ENCODE results near the gene BTBD6.
"Not testable (repeated sequence)": the region's sequence is repeated elsewhere in the genome, so short reads cannot be mapped to it uniquely, and the experiment has no call there.

BTBD6 gene

DNA sequence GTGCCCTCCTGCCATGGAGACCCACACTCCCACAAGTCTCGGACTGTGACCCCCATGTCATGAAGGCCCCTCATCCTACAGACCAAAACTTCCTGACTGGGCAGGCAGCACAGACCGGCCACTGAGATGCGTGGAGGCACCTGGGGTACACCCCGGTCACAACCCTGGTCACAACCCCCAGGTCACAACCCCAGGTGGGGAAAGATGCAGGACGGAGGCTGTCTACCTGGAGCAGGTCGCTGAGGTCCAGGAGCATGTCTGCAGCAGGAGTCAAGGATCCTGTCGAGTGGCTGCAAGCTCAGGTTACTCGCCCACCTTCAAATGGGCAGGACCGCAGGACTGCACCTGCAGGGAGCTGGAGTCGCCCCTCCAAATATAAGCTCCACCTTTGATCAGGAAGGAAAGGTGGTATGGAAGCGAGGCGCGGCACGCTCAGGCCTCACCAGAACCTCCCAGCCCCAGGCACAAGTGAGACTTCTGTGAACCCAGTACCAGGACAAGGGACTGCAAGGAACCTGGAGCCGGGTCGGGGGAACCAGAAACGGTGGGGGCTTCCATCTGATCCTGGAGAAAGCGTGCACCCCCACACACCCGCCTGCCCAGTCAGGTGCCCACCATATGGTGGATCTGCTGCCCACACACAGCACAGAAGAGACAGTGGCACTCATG, 8.1 kb downstream of the BTBD6 start:
- Mint-ChIP-seq H3K27ac (no peak overlapping the region), H3K9me3 (no peaks in the 10 kb centered on the region), H3K36me3 (ENCODE audit: low read depth) (peaks cover 88% of the 10 kb centered on the region), H3K4me1 (ENCODE audit: low read depth) (peaks cover 2% of the 10 kb centered on the region), H3K27me3 (no peaks in the 10 kb centered on the region), H3K4me3 (no peak overlapping the region)
- intact Hi-C loops (cut with micrococcal nuclease): no loop called here

DNA sequence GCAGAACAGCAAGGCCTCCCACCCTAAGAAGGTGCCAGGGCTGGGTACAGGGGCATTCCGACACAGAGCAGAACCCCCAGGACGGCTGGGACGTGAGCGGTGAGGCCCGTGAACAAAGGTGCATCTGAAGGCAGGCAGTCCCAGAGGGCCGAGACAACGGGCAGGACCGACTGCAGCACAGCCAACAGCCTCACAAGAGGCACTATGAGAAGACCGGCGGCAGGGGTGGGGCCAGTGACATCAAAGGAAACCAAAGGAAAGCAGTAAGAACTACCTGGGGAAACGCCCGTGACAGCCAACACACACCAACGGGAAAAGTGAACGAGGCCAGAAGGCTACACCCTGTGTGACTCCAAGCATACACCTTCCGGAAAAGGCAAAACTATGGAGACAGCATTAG, 9.1 kb downstream of the BTBD6 start:
- intact Hi-C loops (cut with micrococcal nuclease): no loop called here
- Mint-ChIP-seq H3K27me3 (no peaks in the 10 kb centered on the region), H3K36me3 (ENCODE audit: low read depth) (peaks cover 88% of the 10 kb centered on the region), H3K9me3 (no peaks in the 10 kb centered on the region), H3K4me3 (no peak overlapping the region), H3K4me1 (ENCODE audit: low read depth) (no peaks in the 10 kb centered on the region), H3K27ac (no peak overlapping the region)

DNA sequence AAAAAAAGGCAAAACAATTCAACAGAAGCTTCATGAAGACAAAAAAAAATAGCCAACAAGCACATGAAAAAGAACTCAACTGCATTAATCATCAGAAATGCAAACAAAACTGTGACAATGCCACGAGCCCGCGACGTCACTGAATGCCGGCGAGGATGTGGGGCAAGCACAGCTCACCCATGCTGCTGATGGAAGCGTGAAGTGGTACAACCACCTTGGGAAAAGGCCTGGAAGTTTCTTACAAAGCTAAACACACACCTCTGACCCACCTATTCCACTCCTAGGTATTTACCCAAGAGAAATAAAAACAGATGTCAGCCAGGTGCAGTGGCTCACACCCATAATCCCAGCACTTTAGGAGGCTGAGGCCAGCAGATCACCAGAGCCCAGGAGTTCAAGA, 10.5 kb downstream of the BTBD6 start:
- Mint-ChIP-seq H3K27ac (no peak overlapping the region), H3K36me3 (ENCODE audit: low read depth) (peaks cover 88% of the 10 kb centered on the region), H3K27me3 (no peaks in the 10 kb centered on the region), H3K4me3 (no peak overlapping the region), H3K4me1 (ENCODE audit: low read depth) (no peaks in the 10 kb centered on the region), H3K9me3 (no peaks in the 10 kb centered on the region)
- intact Hi-C loops (cut with micrococcal nuclease): no loop called here

DNA sequence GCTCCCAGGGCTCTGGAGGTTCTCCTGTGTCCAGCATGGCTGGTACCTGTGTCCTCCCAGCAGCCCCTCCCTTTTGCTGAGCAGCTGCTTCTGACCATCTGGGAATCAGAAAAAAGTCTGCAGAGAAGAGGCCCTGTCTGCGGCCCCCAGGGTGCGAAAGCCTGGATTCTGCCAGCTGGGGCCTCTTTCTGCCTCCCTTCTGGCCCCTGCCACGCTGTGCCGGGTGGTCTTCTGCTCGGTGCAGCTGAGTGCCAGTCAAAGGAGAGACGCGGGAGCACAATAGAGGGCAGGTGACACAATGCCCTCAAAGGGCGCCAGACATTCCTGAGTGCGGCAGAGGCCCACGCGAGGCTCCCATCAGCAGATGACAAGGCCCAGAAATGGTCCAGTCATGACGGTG, 12.6 kb downstream of the BTBD6 start:
- Mint-ChIP-seq H3K4me3 (no peak overlapping the region), H3K9me3 (no peaks in the 10 kb centered on the region), H3K36me3 (ENCODE audit: low read depth) (peaks cover 93% of the 10 kb centered on the region), H3K27ac (no peak overlapping the region), H3K27me3 (no peaks in the 10 kb centered on the region), H3K4me1 (ENCODE audit: low read depth) (no peaks in the 10 kb centered on the region)
- intact Hi-C loops (cut with micrococcal nuclease): no loop called here

DNA sequence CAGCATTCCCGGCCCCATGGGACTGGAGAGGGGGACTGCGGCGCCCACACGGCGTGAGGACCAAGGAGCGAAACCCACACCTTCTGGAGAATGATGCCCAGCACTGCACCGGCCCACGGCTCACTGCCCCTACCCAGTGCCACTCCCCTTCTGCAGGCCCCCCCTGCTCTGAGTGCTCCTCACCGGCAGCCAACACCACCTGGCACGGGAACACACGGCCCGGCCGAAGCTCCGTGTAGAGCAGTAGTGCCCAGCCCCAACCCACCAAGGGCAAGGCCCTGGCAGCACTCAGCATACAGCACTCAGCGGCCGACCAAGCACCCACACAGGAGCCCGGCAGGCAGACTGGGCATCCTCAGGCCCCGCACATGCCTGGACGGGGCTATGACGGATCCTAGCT, 13.4 kb downstream of the BTBD6 start:
- Mint-ChIP-seq H3K4me1 (ENCODE audit: low read depth) (no peaks in the 10 kb centered on the region), H3K27me3 (no peaks in the 10 kb centered on the region), H3K9me3 (no peaks in the 10 kb centered on the region), H3K4me3 (no peak overlapping the region), H3K27ac (no peak overlapping the region), H3K36me3 (ENCODE audit: low read depth) (peaks cover 93% of the 10 kb centered on the region)
- intact Hi-C loops (cut with micrococcal nuclease): no loop called here

DNA sequence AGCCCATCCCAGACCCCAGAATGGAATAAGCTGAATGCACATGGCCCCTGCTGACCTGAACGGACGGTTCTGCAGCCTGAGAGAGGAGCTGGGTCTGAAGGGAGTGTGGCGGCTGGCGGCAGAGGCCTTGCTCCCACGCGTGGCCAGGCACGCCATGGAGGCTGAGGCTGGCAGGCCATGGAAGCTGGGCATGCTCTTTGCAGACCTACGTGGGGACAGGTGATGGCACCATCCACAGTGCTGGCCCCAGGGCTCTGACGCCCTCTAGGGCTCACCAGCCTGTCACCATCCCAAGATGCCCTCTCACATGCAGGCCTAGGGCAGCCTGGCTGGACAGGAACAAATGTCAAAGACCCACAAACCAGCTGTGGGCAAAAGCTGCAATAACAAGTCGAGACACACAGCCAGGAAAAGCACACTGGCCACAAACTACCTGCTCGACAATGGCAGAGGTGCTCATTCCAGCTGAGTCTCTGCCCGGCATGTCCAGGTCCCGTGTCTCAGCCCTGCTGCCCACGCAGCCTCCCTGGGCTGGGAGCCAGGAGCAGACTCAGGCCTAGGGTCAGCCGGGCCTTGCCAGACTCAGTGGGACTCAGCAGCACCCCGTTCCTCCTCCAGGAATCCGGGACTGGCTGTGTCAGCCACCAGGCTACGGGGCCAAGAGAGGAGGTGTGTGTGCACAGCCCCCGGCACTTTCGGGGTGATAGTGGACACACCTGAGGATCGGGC, 19.7 kb downstream of the BTBD6 start:
- Mint-ChIP-seq H3K4me3 (no peak overlapping the region), H3K36me3 (ENCODE audit: low read depth) (peaks cover 90% of the 10 kb centered on the region), H3K27ac (no peak overlapping the region), H3K27me3 (no peaks in the 10 kb centered on the region), H3K4me1 (ENCODE audit: low read depth) (no peaks in the 10 kb centered on the region), H3K9me3 (no peaks in the 10 kb centered on the region)
- intact Hi-C loops (cut with micrococcal nuclease): no loop called here

DNA sequence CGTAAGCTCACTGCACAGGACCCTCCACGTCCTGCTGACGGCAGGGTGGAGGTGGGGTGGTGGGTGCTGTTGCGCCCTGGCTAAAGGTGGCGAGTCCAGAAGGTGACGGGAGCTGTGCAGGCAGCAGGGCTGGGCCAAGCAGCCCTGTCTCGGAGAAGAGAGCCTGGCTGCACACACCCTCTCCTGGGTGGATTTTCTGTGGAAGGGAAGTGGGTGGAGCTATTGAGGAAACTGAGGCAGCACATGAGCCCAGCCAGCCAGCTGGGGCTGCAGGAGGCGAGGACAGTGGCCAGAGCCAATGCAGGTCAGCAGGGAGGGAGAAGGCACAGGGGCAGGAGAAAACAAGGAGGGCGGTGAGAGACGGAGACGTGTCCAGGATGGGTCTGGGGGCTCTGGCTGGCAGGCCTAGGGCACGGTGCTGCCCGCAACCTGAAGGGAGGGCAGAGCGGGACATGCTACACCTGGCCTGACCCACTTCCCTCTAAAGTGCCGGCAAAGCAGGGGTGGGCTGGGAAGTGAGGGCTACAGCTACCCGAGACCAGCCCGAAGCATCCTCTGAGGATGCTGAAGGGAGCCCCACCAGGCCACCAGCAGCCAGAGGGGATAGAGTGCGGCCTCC, 20.5 kb downstream of the BTBD6 start:
- Mint-ChIP-seq H3K4me1 (ENCODE audit: low read depth) (no peaks in the 10 kb centered on the region), H3K27me3 (no peaks in the 10 kb centered on the region), H3K27ac (no peak overlapping the region), H3K9me3 (no peaks in the 10 kb centered on the region), H3K4me3 (no peak overlapping the region), H3K36me3 (ENCODE audit: low read depth) (peaks cover 81% of the 10 kb centered on the region)
- intact Hi-C loops (cut with micrococcal nuclease): no loop called here

DNA sequence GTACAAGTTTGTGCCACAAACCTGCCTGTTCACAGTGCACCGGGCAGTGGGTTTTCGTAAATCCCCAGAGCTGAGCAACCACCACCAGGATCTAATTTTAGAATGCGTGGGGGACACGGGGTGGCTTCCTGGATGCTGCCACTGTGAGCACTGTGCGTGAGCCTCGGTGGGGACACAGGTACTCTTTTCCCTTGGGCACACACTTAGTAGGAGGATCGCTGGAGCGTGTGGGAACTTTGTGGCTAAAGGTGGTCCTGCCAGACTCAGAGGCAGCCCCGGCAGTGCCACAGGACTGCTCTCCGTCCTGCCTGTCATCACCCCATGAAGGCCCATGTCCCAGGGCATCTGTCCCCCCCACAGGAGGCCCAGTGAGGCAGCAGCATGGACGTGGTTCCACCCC, 21.1 kb downstream of the BTBD6 start:
- Mint-ChIP-seq H3K27ac (no peak overlapping the region), H3K36me3 (ENCODE audit: low read depth) (peaks cover 76% of the 10 kb centered on the region), H3K4me3 (no peak overlapping the region), H3K4me1 (ENCODE audit: low read depth) (no peaks in the 10 kb centered on the region), H3K27me3 (no peaks in the 10 kb centered on the region), H3K9me3 (no peaks in the 10 kb centered on the region)
- intact Hi-C loops (cut with micrococcal nuclease): no loop called here

DNA sequence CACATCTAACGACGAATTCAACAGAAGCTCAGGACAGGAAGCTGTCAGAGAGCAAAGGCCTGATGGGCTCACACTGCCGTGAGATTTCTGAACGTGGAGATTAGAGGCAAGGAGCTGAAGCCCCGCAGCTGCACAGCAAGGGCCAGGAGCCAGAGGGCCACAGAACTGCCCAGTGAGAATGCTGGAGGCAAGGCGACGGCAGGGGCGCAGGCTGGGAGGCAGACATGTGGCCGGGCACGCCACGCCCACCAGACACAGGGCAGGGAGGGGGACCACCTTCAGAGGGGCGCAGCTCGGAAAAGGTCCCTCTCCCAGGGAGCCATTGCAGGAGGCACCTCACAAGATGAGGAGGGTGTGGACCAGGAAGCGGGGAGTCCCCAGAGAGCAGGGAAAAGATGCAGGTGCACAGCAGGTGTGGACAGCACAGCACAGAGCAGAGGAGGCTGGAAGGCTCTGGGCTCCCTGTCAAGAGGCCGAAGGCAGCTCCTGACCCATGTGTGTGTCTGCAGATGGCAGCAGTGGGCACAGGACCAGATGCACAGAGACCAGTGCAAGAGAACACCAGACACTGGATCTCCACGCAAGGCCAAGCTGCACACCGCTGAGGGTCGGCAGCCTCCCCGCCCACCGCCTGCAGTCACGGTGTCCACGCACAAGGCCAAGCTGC, 23.0 kb downstream of the BTBD6 start:
- H3K4me3 Mint-ChIP-seq: no peak overlapping the region
- intact Hi-C loops (cut with micrococcal nuclease): no loop called here

DNA sequence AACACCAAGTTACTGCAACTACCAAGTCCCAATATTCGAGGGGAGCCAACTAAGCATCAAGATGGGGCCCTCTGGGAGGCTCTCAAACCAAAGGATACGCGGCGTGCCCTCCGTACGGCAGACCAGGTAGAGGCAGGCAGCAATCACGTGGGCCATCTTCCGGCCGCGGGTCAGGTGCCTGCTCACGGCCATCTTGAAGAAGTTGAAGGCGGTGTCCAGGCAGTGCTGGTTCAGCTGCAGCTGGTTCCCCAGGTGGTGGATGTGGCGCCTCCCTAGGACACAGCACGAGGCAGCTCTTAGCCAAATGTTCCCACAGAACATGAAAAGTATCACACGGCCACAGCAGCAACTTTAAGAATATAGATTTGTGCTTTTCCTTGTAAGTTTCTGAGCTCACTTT, 24.3 kb downstream of the BTBD6 start:
- H3K9me3 Mint-ChIP-seq: no peaks in the 10 kb centered on the region
- H3K27me3 Mint-ChIP-seq: no peaks in the 10 kb centered on the region
- intact Hi-C loops (cut with micrococcal nuclease): no loop called here
- H3K4me3 Mint-ChIP-seq: no peak overlapping the region
- H3K4me1 Mint-ChIP-seq (ENCODE audit: low read depth): no peaks in the 10 kb centered on the region
- H3K27ac Mint-ChIP-seq: no peak overlapping the region
- peaks cover 46% of the 10 kb centered on the region for H3K36me3 Mint-ChIP-seq (ENCODE audit: low read depth)

More for the DNA sequence above, 23.0 kb downstream of the BTBD6 start:
- peaks cover 59% of the 10 kb centered on the region for H3K36me3 Mint-ChIP-seq (ENCODE audit: low read depth)
- no peak overlapping the region for H3K27ac Mint-ChIP-seq
- no peaks in the 10 kb centered on the region for H3K4me1 Mint-ChIP-seq (ENCODE audit: low read depth)
- H3K27me3 Mint-ChIP-seq: no peaks in the 10 kb centered on the region
- H3K9me3 Mint-ChIP-seq: no peaks in the 10 kb centered on the region

DNA sequence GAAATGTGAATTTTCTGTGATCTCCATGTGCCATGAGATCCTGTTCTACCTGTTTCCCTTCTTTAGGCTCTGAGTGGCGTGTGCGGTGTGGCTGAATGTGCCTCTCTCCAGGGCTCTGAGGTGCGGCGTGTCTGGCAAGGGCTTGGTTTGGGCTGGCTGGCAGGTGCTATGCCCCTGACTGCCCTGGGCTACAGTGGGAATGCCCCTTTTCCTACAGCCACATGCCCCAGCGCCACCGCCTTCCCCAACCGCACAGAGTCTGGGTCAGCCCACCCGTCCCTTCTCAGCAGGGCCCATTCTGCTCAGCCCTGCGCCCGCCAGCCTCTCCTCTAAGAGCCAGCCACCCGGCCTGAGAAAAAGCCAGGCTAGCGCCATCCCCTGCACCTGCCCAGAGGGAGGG, 24.7 kb downstream of the BTBD6 start:
- intact Hi-C loops (cut with micrococcal nuclease): no loop called here
- Mint-ChIP-seq H3K36me3 (ENCODE audit: low read depth) (peaks cover 42% of the 10 kb centered on the region), H3K9me3 (no peaks in the 10 kb centered on the region), H3K4me1 (ENCODE audit: low read depth) (no peaks in the 10 kb centered on the region), H3K27ac (no peak overlapping the region), H3K27me3 (no peaks in the 10 kb centered on the region), H3K4me3 (no peak overlapping the region)

DNA sequence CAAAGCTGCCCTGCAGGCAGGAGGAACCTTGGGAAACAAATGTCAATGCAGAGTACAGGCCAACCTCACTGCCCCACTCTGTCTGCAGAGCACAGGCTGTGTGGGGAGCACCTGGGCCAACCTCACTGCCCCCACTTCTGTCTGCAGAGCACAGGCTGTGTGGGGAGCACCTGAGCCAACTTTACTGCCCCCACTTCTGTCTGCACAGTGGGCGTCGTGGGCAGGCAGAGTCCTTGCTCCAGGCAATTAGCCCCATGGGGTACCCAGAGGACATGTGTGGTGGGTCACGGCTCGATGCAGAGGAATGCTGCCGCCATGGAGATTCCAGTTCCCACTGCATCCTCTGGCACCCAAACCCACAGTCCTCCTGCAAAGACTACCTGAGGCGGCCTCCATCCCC, 26.3 kb downstream of the BTBD6 start:
- H3K4me1 Mint-ChIP-seq (ENCODE audit: low read depth): no peaks in the 10 kb centered on the region
- no peak overlapping the region for H3K27ac Mint-ChIP-seq
- H3K9me3 Mint-ChIP-seq: no peaks in the 10 kb centered on the region
- no peak overlapping the region for H3K4me3 Mint-ChIP-seq
- intact Hi-C loops (cut with micrococcal nuclease): no loop called here
- H3K27me3 Mint-ChIP-seq: no peaks in the 10 kb centered on the region
- H3K36me3 Mint-ChIP-seq (ENCODE audit: low read depth): peaks cover 34% of the 10 kb centered on the region

DNA sequence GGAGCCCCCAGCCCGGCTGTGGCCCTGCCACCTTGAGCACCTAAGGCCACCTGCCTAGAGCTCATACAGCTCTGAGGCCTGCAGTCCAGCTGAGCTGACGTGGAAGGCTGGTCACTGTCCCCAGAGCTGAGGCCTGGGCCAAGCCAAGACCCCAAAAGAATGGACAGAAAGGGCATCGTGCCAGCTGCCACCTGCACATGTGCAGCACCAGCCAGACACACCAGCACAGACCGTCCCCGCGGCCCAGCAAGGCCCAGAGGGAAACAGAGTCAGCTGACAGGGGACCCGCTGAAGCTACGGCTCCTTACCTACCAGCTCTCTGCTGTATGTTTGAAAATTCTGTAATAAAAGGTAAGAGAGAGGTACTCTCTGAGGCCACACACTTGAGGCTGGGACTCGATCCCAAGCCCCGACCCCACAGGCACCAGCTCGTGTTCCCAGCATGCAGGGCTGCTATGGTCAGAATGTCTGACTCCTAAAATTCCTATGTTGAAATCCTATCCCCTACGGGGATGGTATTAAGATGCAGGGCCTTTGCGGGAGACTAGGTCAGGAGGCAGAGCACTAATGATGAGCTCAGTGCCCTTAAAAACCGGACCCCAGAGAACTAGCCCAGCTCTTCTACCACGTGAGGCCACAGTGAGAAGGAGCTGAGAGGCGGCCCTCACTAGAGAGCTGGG, 27.1 kb downstream of the BTBD6 start:
- no peak overlapping the region for H3K4me3 Mint-ChIP-seq
- H3K4me1 Mint-ChIP-seq (ENCODE audit: low read depth): no peaks in the 10 kb centered on the region
- H3K9me3 Mint-ChIP-seq: no peaks in the 10 kb centered on the region
- peaks cover 37% of the 10 kb centered on the region for H3K36me3 Mint-ChIP-seq (ENCODE audit: low read depth)
- intact Hi-C loops (cut with micrococcal nuclease): no loop called here
- no peak overlapping the region for H3K27ac Mint-ChIP-seq
- no peaks in the 10 kb centered on the region for H3K27me3 Mint-ChIP-seq

DNA sequence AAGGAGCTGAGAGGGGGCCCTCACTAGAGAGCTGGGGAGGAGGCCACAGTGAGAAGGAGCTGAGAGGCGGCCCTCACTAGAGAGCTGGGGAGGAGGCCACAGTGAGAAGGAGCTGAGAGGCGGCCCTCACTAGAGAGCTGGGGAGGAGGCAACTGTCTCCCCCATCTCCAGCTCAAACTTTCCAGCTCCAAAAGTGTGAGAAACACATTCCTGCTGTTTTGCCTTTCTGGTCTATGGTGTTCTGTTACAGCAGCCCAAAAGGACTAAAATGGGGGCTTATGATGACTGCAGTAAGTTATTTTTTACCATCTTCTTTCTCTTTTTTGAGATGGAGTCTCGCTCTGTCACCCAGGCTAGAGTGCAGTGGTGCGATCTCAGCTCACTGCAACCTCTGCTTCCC, 29.1 kb downstream of the BTBD6 start:
- H3K9me3 Mint-ChIP-seq: not testable (repeated sequence)

More for the DNA sequence above, 29.1 kb downstream of the BTBD6 start:
- H3K4me3 Mint-ChIP-seq; H3K27ac Mint-ChIP-seq; H3K4me1 Mint-ChIP-seq (ENCODE audit: low read depth); H3K27me3 Mint-ChIP-seq; intact Hi-C loops (cut with micrococcal nuclease): not testable (repeated sequence)
- peaks cover 37% of the 10 kb centered on the region for H3K36me3 Mint-ChIP-seq (ENCODE audit: low read depth)

Measured in dendritic cell treated with granulocyte-macrophage colony-stimulating factor and Interleukin-4, amounts not matched to agents 40 ng/mL and 50 ng/mL, for 4 days (primary cell).